Pericardium fibroblast (primary cell): ENCODE data around the gene OR4D1. TPM values are rescaled to one million over a fixed set of nuclear protein-coding genes. Genes with fewer than 3 reads are reported as not detected.

Experiments used
- total RNA-seq: library from RNA; depleted of rRNA; stranded (reverse); fragments of >200 nt; gene quantifications from 2 replicates; pipeline ENCODE4 v1.2.3, GENCODE V29; 2015

Gene OR4D1
- total RNA-seq, result not detected in 2 replicates

DNA sequence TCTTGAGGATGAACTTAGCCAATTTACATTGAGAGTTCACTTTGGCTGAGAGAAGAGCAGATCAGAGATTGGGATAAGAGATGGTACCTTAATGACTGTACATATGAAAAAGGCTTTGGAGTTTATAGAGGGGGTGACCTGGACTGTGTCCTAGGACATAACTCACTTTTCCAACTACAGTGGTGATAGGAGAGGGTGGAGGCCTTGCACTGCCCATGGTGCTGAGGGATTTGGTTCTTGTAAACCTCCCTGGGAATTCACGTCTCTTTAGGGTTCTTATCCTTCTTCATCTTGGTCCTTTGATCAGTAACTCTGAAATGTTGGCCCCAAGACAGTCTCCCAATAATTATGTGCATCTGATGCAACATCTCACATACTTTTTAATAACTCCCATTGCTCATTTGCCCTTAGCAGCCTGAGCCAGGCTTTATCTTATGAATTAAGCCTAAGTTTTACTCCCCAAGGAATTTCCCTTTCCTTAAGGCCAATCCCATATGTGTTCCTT lies at the start of gene OR4D1:
Gene OR4D1, plus strand, starts transcription at position 455 of the 505 bp plus-strand sequence. CDS start 6,770 bp downstream, outside the sequence.

DNA sequence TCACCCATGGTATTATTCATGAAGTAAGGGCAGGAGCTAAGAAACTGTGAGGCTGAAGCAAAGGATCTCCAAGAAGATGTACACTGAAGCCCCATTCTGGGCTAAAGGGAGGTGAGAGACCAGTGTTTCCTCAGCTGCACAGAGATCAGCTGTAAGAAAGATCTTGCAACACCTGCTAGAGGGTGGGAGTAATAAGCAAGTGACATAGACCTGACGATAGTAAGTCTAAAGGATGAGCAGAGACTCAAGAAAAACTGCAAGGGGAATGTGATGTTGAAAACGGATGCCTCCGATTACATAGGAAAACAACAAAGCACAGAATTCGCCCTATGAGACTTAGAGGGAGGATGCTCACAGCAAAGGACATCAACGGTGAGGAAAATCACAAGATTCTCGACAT lies 18.5 kb downstream of the OR4D1 start, which contains the start of gene OR4D2:
Gene OR4D2, plus strand, starts transcription at position 301 of the 400 bp plus-strand sequence. CDS start 2,674 bp downstream, outside the sequence.

DNA sequence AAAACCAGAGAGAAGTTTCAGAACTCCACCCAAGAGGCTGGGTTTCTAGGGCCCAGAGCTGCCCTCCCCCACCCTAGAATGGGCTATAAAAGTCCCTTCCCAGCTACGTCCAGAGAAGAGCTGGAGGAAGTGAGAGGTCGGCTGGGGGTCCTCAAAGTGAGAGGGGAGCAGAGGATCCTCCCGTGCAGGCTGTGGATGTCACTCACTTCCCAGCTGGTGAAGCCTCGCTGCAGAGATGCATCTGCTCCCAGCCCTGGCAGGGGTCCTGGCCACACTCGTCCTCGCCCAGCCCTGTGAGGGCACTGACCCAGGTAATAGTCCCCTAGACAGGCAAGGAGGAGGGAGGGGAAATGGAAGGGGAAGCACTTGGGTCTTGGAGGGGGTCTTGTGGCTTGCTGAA lies 44.4 kb downstream of the OR4D1 start, which contains the start of gene EPX:
Gene EPX, plus strand, starts transcription at position 115 of the 400 bp plus-strand sequence. Its CDS starts 121 bp downstream, at position 236.

Other genes starting within 250 kb of the OR4D1 start
- 21.6 and 33.4 TPM in 2 replicates for gene CUEDC1, start 193.0 kb upstream of the OR4D1 start, total RNA-seq
- 31.5 and 44.8 TPM in 2 replicates for gene VEZF1, start 160.1 kb upstream of the OR4D1 start, total RNA-seq
- gene SRSF1, start 141.1 kb upstream of the OR4D1 start, total RNA-seq, result 63.1 and 138 TPM in 2 replicates
- 9.7 TPM in 2 replicates for gene DYNLL2, start 65.0 kb upstream of the OR4D1 start, total RNA-seq
- not detected in 2 replicates for gene OR4D2, start 18.6 kb downstream of the OR4D1 start, total RNA-seq
- not detected in 2 replicates for gene EPX, start 44.3 kb downstream of the OR4D1 start, total RNA-seq
- 6.2 and 11.3 TPM in 2 replicates for gene MKS1, start 70.9 kb downstream of the OR4D1 start, total RNA-seq
- gene LPO, start 90.2 kb downstream of the OR4D1 start, total RNA-seq, result not detected in 2 replicates
- gene MPO, start 132.6 kb downstream of the OR4D1 start, total RNA-seq, result not detected in 2 replicates
- gene TSPOAP1, start 180.4 kb downstream of the OR4D1 start, total RNA-seq, result under 0.01 and 0.43 TPM in 2 replicates
- gene SUPT4H1, start 203.8 kb downstream of the OR4D1 start, total RNA-seq, result 26.6 and 39.6 TPM in 2 replicates